ENCODE measurements around the gene RPS6KB2. TPM values are rescaled to one million over a fixed set of nuclear protein-coding genes. Genes with fewer than 3 reads are reported as not detected.

RPS6KB2 gene
- total and polyA plus RNA-seq, 10 of the 15 experiments (the other 5 are each of a cell fraction or from before 2014, with no cell fraction given): 0.39 to 101 (median 58.4) TPM

DNA sequence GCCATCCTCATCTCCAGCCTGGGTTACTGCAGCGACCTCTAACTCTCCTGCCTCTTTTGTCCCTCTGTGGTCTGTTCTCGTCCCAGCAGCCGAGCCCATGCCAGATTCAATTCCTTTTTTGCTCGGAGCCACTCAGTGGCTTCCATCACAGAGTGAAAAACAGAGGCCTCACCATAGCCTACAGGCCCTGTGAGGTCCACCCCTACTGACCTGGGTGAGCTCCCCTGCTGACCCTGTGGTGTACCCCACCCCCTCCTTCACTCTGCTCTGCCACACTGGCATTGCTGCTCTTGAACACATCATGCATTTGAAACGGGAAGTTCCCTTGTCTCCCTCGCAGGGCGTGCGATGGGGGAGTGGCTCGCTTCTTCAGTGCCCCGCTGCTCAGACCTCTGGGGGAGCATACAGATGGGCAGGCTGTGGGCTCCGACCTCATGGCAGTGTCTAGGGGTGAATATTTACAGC is 56.6 kb downstream of the RPS6KB2 start:
- WGBS (ENCODE audit: insufficient coverage, insufficient replicate concordance, low lambda C conversion rate, missing lambda C conversion rate): 0% methylated on average over 11 of the region's 11 CpGs
- CTCF ChIA-PET: interaction anchor here (0.6 to 6.7 kb wide), 6 partner anchors 17 to 458 kb away, joined by 3 to 37 read pairs (median 7); partner anchors contain the start of genes PITPNM1, PPP1CA, PTPRCAP and TBC1D10C
- RAD21 ChIA-PET (ENCODE audit: unreplicated experiment): interaction anchor here (0.6 to 6.9 kb wide), 9 partner anchors 8 to 131 kb away, joined by 3 to 95 read pairs (median 5); partner anchors contain the start of genes PITPNM1, POLD4, PPP1CA and PTPRCAP
- intact Hi-C loops (cut with micrococcal nuclease; ENCODE audit: unreplicated experiment) (loop anchor here (2.0 to 10.0 kb wide), 2 partner anchors 48 to 220 kb away; partner anchors contain the start of genes GRK2 and PTPRCAP), in situ Hi-C loops (cut with MboI) (no loop called here)
- ATAC-seq (peak; percentile 47), FAIRE-seq (no peak), DNase-seq (ENCODE audit: low read depth, low spot score) (peak; percentile 76)
- peak overlapping the region; percentile 76 for H3K9ac ChIP-seq (ENCODE audit: control insufficient read depth, insufficient read depth, low read length)
- peak overlapping the region; percentile 49 for H2AFZ ChIP-seq (ENCODE audit: control insufficient read depth, low read depth, low read length)
- peak overlapping the region; percentile 70 for H3K27ac ChIP-seq (ENCODE audit: control insufficient read depth, insufficient read depth)
- H3K4me3 ChIP-seq: peak overlapping the region; percentile 67
- H4K20me1 ChIP-seq (ENCODE audit: control insufficient read depth, insufficient read depth): no peaks in the 10 kb centered on the region
- H3K36me3 ChIP-seq (ENCODE audit: control insufficient read depth in 2 of 2, insufficient read depth in 2 of 2, low read length in 1 of 2): peaks cover 0 to 11% of the 10 kb centered on the region in 2 experiments; a peak in 3 of 4 replicates
- SMC1A ChIA-PET (ENCODE audit: uncharacterized antibody, unreplicated experiment): interaction anchor here (1.0 to 6.2 kb wide), 9 partner anchors 17 to 132 kb away, joined by 3 to 43 read pairs (median 5); partner anchors contain the start of genes PITPNM1, POLD4, PPP1CA and PTPRCAP
- POLR2A ChIA-PET: interaction anchor here (0.5 to 6.8 kb wide), 20 partner anchors 13 to 441 kb away, joined by 3 to 112 read pairs (median 4); partner anchors contain the start of genes PITPNM1, POLD4, PPP1CA and PTPRCAP
- H3K4me1 ChIP-seq (ENCODE audit: control insufficient read depth, insufficient read depth, low read length): peaks cover 44% of the 10 kb centered on the region
- no peaks in the 10 kb centered on the region for H3K27me3 ChIP-seq (replicated peaks in 1 of 2; ENCODE audit: control insufficient read depth in 2 of 2, insufficient read depth in 2 of 2, low read length in 1 of 2)
- H3K4me2 ChIP-seq (ENCODE audit: control insufficient read depth, insufficient read depth): peak overlapping the region; percentile 80
- no peaks in the 10 kb centered on the region for H3K9me3 ChIP-seq (replicated peaks; ENCODE audit: control insufficient read depth, insufficient read depth, low read length)
- peaks cover 33% of the 10 kb centered on the region for H3K79me2 ChIP-seq (ENCODE audit: control insufficient read depth, insufficient read depth, low read length)
- no TSS peak for BruUV-seq (replicated peaks)
- TF ChIP-seq HDGF (IDR thresholded peaks at IDR 0.05) (peak; percentile 81; the same call in 1 of the 2 replicates), SUPT20H (IDR thresholded peaks at IDR 0.05; ENCODE audit: borderline replicate concordance, control insufficient read depth, low read depth, low read length) (no peak), MXI1 (IDR thresholded peaks at IDR 0.05; ENCODE audit: low read depth, low read length) (peak; percentile 79), STAT1 (conservative IDR thresholded peaks at IDR 0.05) (peak; percentile 22; the same call in 1 of the 2 replicates), NBN (IDR thresholded peaks at IDR 0.05) (peak; percentile 88), SMARCA5 (IDR thresholded peaks at IDR 0.05) (no peak), TBL1XR1 (IDR thresholded peaks at IDR 0.05; ENCODE audit: low read depth, low read length) (peak; percentile 24; the same call in 1 of the 2 replicates), POLR2A (IDR thresholded peaks at IDR 0.05; ENCODE audit: low read depth, low read length) (peak; percentile 83), SPI1 (IDR thresholded peaks at IDR 0.05; ENCODE audit: borderline replicate concordance, insufficient read depth, low read depth, low read length) (peak; percentile 39; the same call in 1 of the 2 replicates), GATAD2B (conservative IDR thresholded peaks at IDR 0.05; ENCODE audit: low read depth) (peak; percentile 63; the same call in 1 of the 2 replicates)
- TF ChIP-seq, protein P1, sequence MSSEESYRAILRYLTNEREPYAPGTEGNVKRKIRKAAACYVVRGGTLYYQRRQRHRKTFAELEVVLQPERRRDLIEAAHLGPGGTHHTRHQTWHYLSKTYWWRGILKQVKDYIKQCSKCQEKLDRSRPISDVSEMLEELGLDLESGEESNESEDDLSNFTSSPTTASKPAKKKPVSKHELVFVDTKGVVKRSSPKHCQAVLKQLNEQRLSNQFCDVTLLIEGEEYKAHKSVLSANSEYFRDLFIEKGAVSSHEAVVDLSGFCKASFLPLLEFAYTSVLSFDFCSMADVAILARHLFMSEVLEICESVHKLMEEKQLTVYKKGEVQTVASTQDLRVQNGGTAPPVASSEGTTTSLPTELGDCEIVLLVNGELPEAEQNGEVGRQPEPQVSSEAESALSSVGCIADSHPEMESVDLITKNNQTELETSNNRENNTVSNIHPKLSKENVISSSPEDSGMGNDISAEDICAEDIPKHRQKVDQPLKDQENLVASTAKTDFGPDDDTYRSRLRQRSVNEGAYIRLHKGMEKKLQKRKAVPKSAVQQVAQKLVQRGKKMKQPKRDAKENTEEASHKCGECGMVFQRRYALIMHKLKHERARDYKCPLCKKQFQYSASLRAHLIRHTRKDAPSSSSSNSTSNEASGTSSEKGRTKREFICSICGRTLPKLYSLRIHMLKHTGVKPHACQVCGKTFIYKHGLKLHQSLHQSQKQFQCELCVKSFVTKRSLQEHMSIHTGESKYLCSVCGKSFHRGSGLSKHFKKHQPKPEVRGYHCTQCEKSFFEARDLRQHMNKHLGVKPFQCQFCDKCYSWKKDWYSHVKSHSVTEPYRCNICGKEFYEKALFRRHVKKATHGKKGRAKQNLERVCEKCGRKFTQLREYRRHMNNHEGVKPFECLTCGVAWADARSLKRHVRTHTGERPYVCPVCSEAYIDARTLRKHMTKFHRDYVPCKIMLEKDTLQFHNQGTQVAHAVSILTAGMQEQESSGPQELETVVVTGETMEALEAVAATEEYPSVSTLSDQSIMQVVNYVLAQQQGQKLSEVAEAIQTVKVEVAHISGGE (CRISPR knock-in tag; IDR thresholded peaks at IDR 0.05): no peak
- TF ChIP-seq, protein P2, sequence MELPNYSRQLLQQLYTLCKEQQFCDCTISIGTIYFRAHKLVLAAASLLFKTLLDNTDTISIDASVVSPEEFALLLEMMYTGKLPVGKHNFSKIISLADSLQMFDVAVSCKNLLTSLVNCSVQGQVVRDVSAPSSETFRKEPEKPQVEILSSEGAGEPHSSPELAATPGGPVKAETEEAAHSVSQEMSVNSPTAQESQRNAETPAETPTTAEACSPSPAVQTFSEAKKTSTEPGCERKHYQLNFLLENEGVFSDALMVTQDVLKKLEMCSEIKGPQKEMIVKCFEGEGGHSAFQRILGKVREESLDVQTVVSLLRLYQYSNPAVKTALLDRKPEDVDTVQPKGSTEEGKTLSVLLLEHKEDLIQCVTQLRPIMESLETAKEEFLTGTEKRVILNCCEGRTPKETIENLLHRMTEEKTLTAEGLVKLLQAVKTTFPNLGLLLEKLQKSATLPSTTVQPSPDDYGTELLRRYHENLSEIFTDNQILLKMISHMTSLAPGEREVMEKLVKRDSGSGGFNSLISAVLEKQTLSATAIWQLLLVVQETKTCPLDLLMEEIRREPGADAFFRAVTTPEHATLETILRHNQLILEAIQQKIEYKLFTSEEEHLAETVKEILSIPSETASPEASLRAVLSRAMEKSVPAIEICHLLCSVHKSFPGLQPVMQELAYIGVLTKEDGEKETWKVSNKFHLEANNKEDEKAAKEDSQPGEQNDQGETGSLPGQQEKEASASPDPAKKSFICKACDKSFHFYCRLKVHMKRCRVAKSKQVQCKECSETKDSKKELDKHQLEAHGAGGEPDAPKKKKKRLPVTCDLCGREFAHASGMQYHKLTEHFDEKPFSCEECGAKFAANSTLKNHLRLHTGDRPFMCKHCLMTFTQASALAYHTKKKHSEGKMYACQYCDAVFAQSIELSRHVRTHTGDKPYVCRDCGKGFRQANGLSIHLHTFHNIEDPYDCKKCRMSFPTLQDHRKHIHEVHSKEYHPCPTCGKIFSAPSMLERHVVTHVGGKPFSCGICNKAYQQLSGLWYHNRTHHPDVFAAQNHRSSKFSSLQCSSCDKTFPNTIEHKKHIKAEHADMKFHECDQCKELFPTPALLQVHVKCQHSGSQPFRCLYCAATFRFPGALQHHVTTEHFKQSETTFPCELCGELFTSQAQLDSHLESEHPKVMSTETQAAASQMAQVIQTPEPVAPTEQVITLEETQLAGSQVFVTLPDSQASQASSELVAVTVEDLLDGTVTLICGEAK (IDR thresholded peaks at IDR 0.05; ENCODE audit: borderline replicate concordance): no peak
- TF ChIP-seq, protein P3, sequence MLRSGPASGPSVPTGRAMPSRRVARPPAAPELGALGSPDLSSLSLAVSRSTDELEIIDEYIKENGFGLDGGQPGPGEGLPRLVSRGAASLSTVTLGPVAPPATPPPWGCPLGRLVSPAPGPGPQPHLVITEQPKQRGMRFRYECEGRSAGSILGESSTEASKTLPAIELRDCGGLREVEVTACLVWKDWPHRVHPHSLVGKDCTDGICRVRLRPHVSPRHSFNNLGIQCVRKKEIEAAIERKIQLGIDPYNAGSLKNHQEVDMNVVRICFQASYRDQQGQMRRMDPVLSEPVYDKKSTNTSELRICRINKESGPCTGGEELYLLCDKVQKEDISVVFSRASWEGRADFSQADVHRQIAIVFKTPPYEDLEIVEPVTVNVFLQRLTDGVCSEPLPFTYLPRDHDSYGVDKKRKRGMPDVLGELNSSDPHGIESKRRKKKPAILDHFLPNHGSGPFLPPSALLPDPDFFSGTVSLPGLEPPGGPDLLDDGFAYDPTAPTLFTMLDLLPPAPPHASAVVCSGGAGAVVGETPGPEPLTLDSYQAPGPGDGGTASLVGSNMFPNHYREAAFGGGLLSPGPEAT (IDR thresholded peaks at IDR 0.05; ENCODE audit: low read depth): peak; percentile 64; the same call in 1 of the 2 replicates
- TF ChIP-seq, protein P4, sequence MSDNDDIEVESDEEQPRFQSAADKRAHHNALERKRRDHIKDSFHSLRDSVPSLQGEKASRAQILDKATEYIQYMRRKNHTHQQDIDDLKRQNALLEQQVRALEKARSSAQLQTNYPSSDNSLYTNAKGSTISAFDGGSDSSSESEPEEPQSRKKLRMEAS (IDR thresholded peaks at IDR 0.05; ENCODE audit: low read depth, low read length): peak; percentile 63
